Heart left ventricle (tissue), 13 donors: ENCODE data around the gene DDIT4L.

Experiments used
- CTCF ChIP-seq, 12 donors: fragments of 200-600 bp; sonication (generic) in 4 of 12; IDR thresholded peaks; one replicate each; pipeline versions ENCODE4 v1.5.0 to v1.8.0; 2018 to 2022; ENCODE audit warnings: antibody characterized with exemption in 12 of 12, mild to moderate bottlenecking in 5 of 12
- POLR2A ChIP-seq, 2 donors: fragments of 450-650 bp; IDR thresholded peaks; one replicate each; pipeline ENCODE4 v1.6.1; 2017; ENCODE audit warnings: antibody characterized with exemption in 2 of 2, mild to moderate bottlenecking in 2 of 2, moderate library complexity in 2 of 2
- donor health status: ischemic (EF 13 %, LVEDD 7.1; RV severe dilation, severe dysfunction).
- donor health status: DM: no; HTN: yes; CAD: no.
- donor health status: DM: no; HTN: no; CAD: no.
- donor health status: ischemic (EF 25% LVEDD 6.9; RV normal size, moderate dysfunction).
- donor health status: ischemic (EF 25% LVEDD 5.7; RV mildly dilated, moderate dysfunction).
- donor health status: ischemic (EF 35%, LVEDD 5.7; RV mildly dilated, moderate dysfunction).
- donor health status: nonischemic (EF 11% LVEDD 7.7; RV severe dilation, severe dysfunction).
- donor health status: DM: yes; HTN: yes; CAD: no.
- donor health status: PGD.
- donor health status: ischemic (EF 29% LVEDD 5.4; RV normal size, mild dysfunction).
- donor health status: nonischemic (EF 23%, LVEDD 6.1; RV moderate dilation, normal function).

GRCh38 chr4:100206850-100207249 lies 16.6 kb upstream of the DDIT4L start:
- TF ChIP-seq CTCF (IDR thresholded peaks at IDR 0.05) (no peak), POLR2A (IDR thresholded peaks at IDR 0.05) (no peak)
